GM10266 (cell line): ENCODE data around the gene NOX4.

ENCODE experiments used
- DNase-seq: peaks from one replicate; pipeline ENCODE4 v3.0.0; 2012; ENCODE audit errors: extremely low spot score
- CTCF ChIP-seq: IDR thresholded peaks from 2 replicates; pipeline ENCODE4 v1.5.1; 2012; ENCODE audit warnings: mild to moderate bottlenecking, low read depth; ENCODE audit not compliant: control insufficient read depth, insufficient read depth; ENCODE audit errors: missing control alignments

The NOX4 gene

GRCh38 chr11:89477175-89477574, 14.0 kb downstream of the NOX4 start:
- DNase-seq, result no peak
- TF ChIP-seq CTCF, result no peak

- DNase-seq, result no peak
- no peak for TF ChIP-seq CTCF
These were observed 27.9 kb downstream of the NOX4 start for GRCh38 chr11:89463266-89463780.

- DNase-seq, result no peak
- no peak for TF ChIP-seq CTCF
These were observed 32.5 kb downstream of the NOX4 start for GRCh38 chr11:89458716-89459115.

GRCh38 chr11:89457190-89457589, 34.0 kb downstream of the NOX4 start:
- no peak for TF ChIP-seq CTCF
- no peak for DNase-seq

GRCh38 chr11:89456681-89457080, 34.5 kb downstream of the NOX4 start:
- TF ChIP-seq CTCF, result no peak
- no peak for DNase-seq

GRCh38 chr11:89452780-89453179, 38.4 kb downstream of the NOX4 start:
- TF ChIP-seq CTCF, result no peak
- DNase-seq, result no peak

- TF ChIP-seq CTCF, result no peak
- DNase-seq, result no peak
These were observed 43.3 kb downstream of the NOX4 start for GRCh38 chr11:89447845-89448244.
